ENCODE data around the gene KIF9. TPM values are rescaled to one million over a fixed set of nuclear protein-coding genes. Genes with fewer than 3 reads are reported as not detected.
A peak's percentile ranks its signal among the peaks of the same experiment; 100 is the strongest.

The KIF9 gene
- total RNA-seq, 1 donor from 2014 or later, result 7.5 TPM

DNA sequence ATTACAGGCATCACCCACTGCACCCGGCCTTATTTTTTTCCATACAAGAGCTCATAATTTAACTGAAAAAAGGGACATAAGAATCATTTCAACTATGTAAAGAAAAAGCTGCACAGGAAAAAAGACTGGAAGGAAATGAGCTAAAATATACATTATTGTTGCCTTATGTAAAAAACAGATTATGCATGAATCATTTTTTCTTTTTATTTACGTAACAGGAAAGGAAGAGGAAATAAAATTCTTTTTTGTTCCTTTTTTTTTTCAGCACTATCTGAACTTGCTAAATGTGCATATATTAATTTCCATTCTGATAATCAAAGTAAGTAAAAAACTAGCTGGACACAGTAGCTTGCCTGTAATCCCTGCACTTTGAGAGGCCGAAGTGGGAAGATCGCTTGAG is 12.1 kb downstream of the KIF9 start:
- FAIRE-seq (no peak), DNase-seq (ENCODE audit: low read depth) (no peak)
- Mint-ChIP-seq H3K4me3 (ENCODE audit: unreplicated experiment) (no peak overlapping the region), H3K4me1 (ENCODE audit: low read depth, unreplicated experiment) (peaks cover 9% of the 10 kb centered on the region), H3K27me3 (ENCODE audit: low read depth, unreplicated experiment) (no peaks in the 10 kb centered on the region), H3K9me3 (ENCODE audit: unreplicated experiment) (no peaks in the 10 kb centered on the region), H3K36me3 (ENCODE audit: low read depth, unreplicated experiment) (peaks cover 6% of the 10 kb centered on the region), H3K27ac (ENCODE audit: unreplicated experiment) (no peak overlapping the region)
- H3K9ac ChIP-seq (ENCODE audit: low read length), result no peak overlapping the region
- no peak overlapping the region for H3K4me2 ChIP-seq (ENCODE audit: low read length)
- H3K9me3 ChIP-seq (ENCODE audit: insufficient read depth, low read depth, low read length), result no peaks in the 10 kb centered on the region
- H3K27me3 ChIP-seq (ENCODE audit: insufficient read depth, low read length), result no peaks in the 10 kb centered on the region
- no peak overlapping the region for H3K4me3 ChIP-seq (ENCODE audit: insufficient read depth, low read depth, low read length)
- no peak overlapping the region for H2AFZ ChIP-seq (ENCODE audit: low read depth, low read length)
- no peak overlapping the region for H3K27ac ChIP-seq (ENCODE audit: low read depth, low read length)
- no peaks in the 10 kb centered on the region for H4K20me1 ChIP-seq (ENCODE audit: insufficient read depth, low read length)
- TF ChIP-seq, protein P1, sequence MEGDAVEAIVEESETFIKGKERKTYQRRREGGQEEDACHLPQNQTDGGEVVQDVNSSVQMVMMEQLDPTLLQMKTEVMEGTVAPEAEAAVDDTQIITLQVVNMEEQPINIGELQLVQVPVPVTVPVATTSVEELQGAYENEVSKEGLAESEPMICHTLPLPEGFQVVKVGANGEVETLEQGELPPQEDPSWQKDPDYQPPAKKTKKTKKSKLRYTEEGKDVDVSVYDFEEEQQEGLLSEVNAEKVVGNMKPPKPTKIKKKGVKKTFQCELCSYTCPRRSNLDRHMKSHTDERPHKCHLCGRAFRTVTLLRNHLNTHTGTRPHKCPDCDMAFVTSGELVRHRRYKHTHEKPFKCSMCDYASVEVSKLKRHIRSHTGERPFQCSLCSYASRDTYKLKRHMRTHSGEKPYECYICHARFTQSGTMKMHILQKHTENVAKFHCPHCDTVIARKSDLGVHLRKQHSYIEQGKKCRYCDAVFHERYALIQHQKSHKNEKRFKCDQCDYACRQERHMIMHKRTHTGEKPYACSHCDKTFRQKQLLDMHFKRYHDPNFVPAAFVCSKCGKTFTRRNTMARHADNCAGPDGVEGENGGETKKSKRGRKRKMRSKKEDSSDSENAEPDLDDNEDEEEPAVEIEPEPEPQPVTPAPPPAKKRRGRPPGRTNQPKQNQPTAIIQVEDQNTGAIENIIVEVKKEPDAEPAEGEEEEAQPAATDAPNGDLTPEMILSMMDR (IDR thresholded peaks at IDR 0.05; ENCODE audit: insufficient read depth, low read depth, low read length), result no peak
- TF ChIP-seq EZH2 (IDR thresholded peaks at IDR 0.05; ENCODE audit: insufficient read depth, low read length), result no peak
- H3K4me1 ChIP-seq (ENCODE audit: insufficient read depth, low read length), result peaks cover 11% of the 10 kb centered on the region
- no peaks in the 10 kb centered on the region for H3K79me2 ChIP-seq (ENCODE audit: insufficient read depth, low read length)
- no peaks in the 10 kb centered on the region for H3K36me3 ChIP-seq (ENCODE audit: insufficient read depth, low read length)

DNA sequence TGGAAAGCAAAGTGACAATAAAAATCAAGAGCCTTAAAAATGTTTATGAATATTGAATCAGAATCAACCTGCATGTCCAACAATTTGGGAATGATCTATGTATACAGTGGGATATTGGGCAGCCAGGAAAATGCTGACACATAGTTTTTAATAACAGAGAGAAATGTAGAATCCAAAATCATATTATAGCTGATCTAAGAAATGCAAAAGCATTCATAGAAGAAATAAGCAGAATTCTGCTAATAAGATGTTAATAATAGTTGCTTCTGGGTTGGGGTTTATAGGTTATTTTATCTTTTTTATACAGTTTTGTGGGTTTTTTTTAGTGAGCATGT is 15.1 kb downstream of the KIF9 start:
- no peak overlapping the region for H2AFZ ChIP-seq (ENCODE audit: low read depth, low read length)
- no peaks in the 10 kb centered on the region for H3K36me3 Mint-ChIP-seq (ENCODE audit: low read depth, unreplicated experiment)
- peaks cover 9% of the 10 kb centered on the region for H3K4me1 Mint-ChIP-seq (ENCODE audit: low read depth, unreplicated experiment)
- no peaks in the 10 kb centered on the region for H4K20me1 ChIP-seq (ENCODE audit: insufficient read depth, low read length)
- no peaks in the 10 kb centered on the region for H3K27me3 Mint-ChIP-seq (ENCODE audit: low read depth, unreplicated experiment)
- TF ChIP-seq EZH2 (IDR thresholded peaks at IDR 0.05; ENCODE audit: insufficient read depth, low read length), result no peak
- TF ChIP-seq, protein P1 (IDR thresholded peaks at IDR 0.05; ENCODE audit: insufficient read depth, low read depth, low read length), result no peak
- H3K9me3 Mint-ChIP-seq (ENCODE audit: unreplicated experiment), result no peaks in the 10 kb centered on the region
- no peak for FAIRE-seq
- no peak for DNase-seq (ENCODE audit: low read depth)
- peaks cover 11% of the 10 kb centered on the region for H3K4me1 ChIP-seq (ENCODE audit: insufficient read depth, low read length)
- no peak overlapping the region for H3K27ac ChIP-seq (ENCODE audit: low read depth, low read length)
- H3K36me3 ChIP-seq (ENCODE audit: insufficient read depth, low read length), result no peaks in the 10 kb centered on the region
- H3K27ac Mint-ChIP-seq (ENCODE audit: unreplicated experiment), result peak overlapping the region; percentile 43
- H3K79me2 ChIP-seq (ENCODE audit: insufficient read depth, low read length), result no peaks in the 10 kb centered on the region
- H3K9me3 ChIP-seq (ENCODE audit: insufficient read depth, low read depth, low read length), result no peaks in the 10 kb centered on the region
- no peak overlapping the region for H3K4me2 ChIP-seq (ENCODE audit: low read length)
- H3K27me3 ChIP-seq (ENCODE audit: insufficient read depth, low read length), result no peaks in the 10 kb centered on the region
- no peak overlapping the region for H3K4me3 Mint-ChIP-seq (ENCODE audit: unreplicated experiment)
- no peak overlapping the region for H3K4me3 ChIP-seq (ENCODE audit: insufficient read depth, low read depth, low read length)
- no peak overlapping the region for H3K9ac ChIP-seq (ENCODE audit: low read length)

DNA sequence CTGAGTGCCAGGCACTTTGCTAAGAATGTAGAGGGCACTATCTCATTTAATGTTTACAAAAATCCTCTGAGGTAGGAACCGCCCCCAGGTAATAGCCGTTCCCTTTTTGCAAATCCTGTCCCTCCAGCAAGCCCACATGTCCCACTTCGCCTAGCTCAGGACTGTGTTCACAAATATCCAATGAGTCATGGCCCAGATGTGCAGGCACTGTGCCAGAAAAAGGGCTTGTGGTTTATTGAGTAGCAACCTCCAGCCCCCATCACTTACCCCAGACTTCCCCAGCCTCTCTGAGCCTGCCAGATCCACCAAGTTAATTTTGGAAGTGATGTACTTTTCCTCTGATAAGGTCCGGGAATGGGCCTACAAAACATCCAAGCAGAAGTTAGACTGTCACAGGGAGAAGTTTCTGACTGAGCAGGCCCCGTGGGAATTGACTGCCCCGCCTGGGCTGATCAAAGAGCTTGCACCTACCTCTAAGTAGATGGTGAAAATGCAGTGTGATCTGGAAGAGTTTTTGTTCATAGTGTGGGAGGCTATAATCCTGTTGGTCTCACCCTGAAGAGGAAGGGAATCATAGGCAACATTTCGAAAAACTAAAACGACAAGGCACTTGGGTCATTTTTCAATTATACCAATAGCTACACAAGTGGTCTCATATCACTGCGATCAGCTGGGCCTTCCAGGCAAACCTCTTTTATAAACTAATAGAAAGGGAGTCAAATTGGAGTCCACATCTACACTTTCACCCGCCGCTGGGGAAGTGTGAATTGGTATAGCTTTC is 15.7 kb downstream of the KIF9 start:
- H2AFZ ChIP-seq (ENCODE audit: low read depth, low read length), result no peak overlapping the region
- Mint-ChIP-seq H3K27me3 (ENCODE audit: low read depth, unreplicated experiment) (no peaks in the 10 kb centered on the region), H3K9me3 (ENCODE audit: unreplicated experiment) (no peaks in the 10 kb centered on the region), H3K4me1 (ENCODE audit: low read depth, unreplicated experiment) (peaks cover 9% of the 10 kb centered on the region), H3K36me3 (ENCODE audit: low read depth, unreplicated experiment) (no peaks in the 10 kb centered on the region), H3K4me3 (ENCODE audit: unreplicated experiment) (no peak overlapping the region), H3K27ac (ENCODE audit: unreplicated experiment) (peak overlapping the region; percentile 43)
- no peaks in the 10 kb centered on the region for H3K9me3 ChIP-seq (ENCODE audit: insufficient read depth, low read depth, low read length)
- H3K4me1 ChIP-seq (ENCODE audit: insufficient read depth, low read length), result peaks cover 11% of the 10 kb centered on the region
- H3K9ac ChIP-seq (ENCODE audit: low read length), result no peak overlapping the region
- no peak overlapping the region for H3K4me3 ChIP-seq (ENCODE audit: insufficient read depth, low read depth, low read length)
- no peaks in the 10 kb centered on the region for H3K27me3 ChIP-seq (ENCODE audit: insufficient read depth, low read length)
- no peak overlapping the region for H3K27ac ChIP-seq (ENCODE audit: low read depth, low read length)
- peak overlapping the region; percentile 51 for H3K4me2 ChIP-seq (ENCODE audit: low read length)
- peak; percentile 91 for DNase-seq (ENCODE audit: low read depth)
- no peak for FAIRE-seq
- no peaks in the 10 kb centered on the region for H4K20me1 ChIP-seq (ENCODE audit: insufficient read depth, low read length)
- TF ChIP-seq, protein P1 (IDR thresholded peaks at IDR 0.05; ENCODE audit: insufficient read depth, low read depth, low read length), result no peak
- TF ChIP-seq EZH2 (IDR thresholded peaks at IDR 0.05; ENCODE audit: insufficient read depth, low read length), result no peak
- no peaks in the 10 kb centered on the region for H3K79me2 ChIP-seq (ENCODE audit: insufficient read depth, low read length)
- no peaks in the 10 kb centered on the region for H3K36me3 ChIP-seq (ENCODE audit: insufficient read depth, low read length)

Measured in astrocyte (in vitro differentiated cells and primary cell).